ENCODE data around the gene CCNL2.

The CCNL2 gene

DNA sequence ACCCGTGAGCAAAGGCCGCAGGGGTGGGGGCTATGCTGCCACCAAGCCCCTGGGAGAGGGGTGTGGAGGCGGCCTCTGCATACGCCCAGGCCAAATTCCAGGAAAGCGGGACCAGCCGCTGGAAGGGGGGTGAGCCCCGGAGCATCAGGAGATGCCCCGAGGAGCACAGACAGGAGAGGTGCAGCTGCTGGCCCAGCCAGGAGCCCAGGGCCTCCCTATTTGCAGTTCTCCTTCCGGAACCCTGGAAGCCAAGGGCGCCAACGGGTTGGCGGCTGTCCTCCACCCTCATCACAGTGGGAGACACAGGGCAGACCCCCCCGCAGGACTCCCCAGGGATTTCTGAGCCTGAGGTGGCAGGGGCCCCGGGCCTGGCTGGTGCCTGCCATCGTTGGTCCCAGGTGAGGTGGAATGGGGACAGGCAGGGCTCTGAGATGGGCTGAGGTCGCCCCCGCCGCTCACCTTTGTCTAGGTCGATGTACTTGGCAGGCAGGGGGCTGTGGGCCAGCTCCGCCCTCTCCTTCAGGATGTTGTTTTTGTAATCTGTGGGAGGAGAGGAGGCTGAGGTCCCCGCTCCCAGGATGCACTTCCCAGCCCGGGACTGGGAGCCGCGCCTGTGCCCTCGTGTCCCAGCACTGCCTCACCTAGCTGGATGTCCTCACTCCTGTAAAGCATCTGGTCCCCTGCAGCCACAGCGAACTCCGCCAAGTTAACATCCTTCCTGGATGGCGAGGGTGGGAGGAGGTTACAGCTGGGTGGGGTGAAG, 45.6 kb downstream of the CCNL2 start:
- no peak overlapping the region for H3K14ac ChIP-seq (ENCODE audit: low read length in 2 of 2)
- no peak for DNase-seq
- H3K79me1 ChIP-seq (replicated peaks; ENCODE audit: low read length, poor library complexity, severe bottlenecking) = peaks cover 3% of the 10 kb centered on the region
- H3K4me1 ChIP-seq (ENCODE audit: control insufficient read depth, insufficient read depth, low read depth, low read length) = peaks cover 61% of the 10 kb centered on the region
- WGBS = 74% methylated on average over 27 of the region's 28 CpGs
- H3K4ac ChIP-seq (ENCODE audit: low read depth in 1 of 2, low read length in 2 of 2) = no peak overlapping the region
- H2BK120ac ChIP-seq (ENCODE audit: low read depth, low read length) = no peak overlapping the region
- H3K27ac ChIP-seq (ENCODE audit: low read length, poor library complexity, severe bottlenecking) = peak overlapping the region; percentile 13
- no peak overlapping the region for H2BK15ac ChIP-seq (ENCODE audit: low read depth, poor library complexity, severe bottlenecking)
- no peak overlapping the region for H2AFZ ChIP-seq (ENCODE audit: low read depth, low read length)
- peak overlapping the region in 1 of 2 experiments; percentile 15 for H2BK12ac ChIP-seq (ENCODE audit: low read length in 2 of 2)
- peak overlapping the region; percentile 5 for H4K8ac ChIP-seq (ENCODE audit: low read length)
- no peak overlapping the region for H4K91ac ChIP-seq (ENCODE audit: low read length)
- H3K4me3 ChIP-seq (ENCODE audit: insufficient read depth in 1 of 2, low read depth in 1 of 2, low read length in 2 of 2) = peak overlapping the region; percentile 21 to 64
- peaks cover 32 to 44% of the 10 kb centered on the region in 2 experiments for H3K36me3 ChIP-seq (ENCODE audit: control insufficient read depth in 1 of 2, insufficient read depth in 2 of 2, low read depth in 1 of 2, low read length in 2 of 2)
- no peak overlapping the region for H2AK5ac ChIP-seq (ENCODE audit: low read length, severe bottlenecking)
- peak overlapping the region; percentile 32 for H3K4me2 ChIP-seq (ENCODE audit: low read length, poor library complexity, severe bottlenecking)
- H3K9ac ChIP-seq (ENCODE audit: low read length) = peak overlapping the region; percentile 53
- H2BK5ac ChIP-seq (ENCODE audit: low read depth, low read length, poor library complexity, severe bottlenecking) = no peak overlapping the region
- H3K9me3 ChIP-seq (ENCODE audit: control insufficient read depth, low read length) = no peaks in the 10 kb centered on the region
- peak overlapping the region in 1 of 2 experiments; percentile 48 for H3K23ac ChIP-seq (ENCODE audit: low read length in 2 of 2)
- H3K18ac ChIP-seq (ENCODE audit: low read depth in 1 of 2, low read length in 2 of 2) = peak overlapping the region in 1 of 2 experiments; percentile 29
- no peaks in the 10 kb centered on the region for H3K27me3 ChIP-seq (ENCODE audit: control insufficient read depth in 1 of 2, insufficient read depth in 1 of 2, low read length in 2 of 2)

DNA sequence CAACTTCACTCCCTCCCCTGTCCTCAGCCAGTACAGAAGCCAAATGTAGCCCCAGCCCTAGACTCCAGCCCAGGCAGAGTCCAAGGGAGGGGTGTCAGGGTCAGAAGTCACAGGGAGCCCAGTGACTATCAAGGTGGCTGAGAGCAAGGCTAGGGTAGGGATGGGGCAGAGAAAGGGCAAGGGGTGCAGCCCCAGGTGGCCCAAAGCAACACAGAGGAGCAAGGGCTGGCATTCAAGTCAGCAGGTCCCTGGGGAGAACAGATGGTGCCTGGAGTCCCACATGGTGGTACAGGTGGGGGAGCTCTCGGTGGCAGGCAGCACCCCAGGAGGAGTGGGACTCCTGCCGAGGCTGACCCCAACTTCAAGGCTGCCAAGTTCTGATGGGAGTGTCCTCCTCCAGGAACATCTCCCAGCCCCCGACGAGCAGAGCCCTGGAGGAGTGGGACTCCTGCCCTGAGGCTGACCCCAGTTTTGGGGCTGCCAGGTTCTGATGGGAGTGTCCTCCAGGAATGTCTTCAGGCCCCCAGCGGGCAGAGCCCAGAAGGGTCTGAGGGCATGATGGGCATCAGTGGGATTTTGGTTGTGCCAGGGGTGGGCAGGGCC, 46.2 kb downstream of the CCNL2 start:
- Histone ChIP-seq H4K8ac (ENCODE audit: low read length) (no peak overlapping the region), H3K27me3 (ENCODE audit: control insufficient read depth in 1 of 2, insufficient read depth in 1 of 2, low read length in 2 of 2) (no peaks in the 10 kb centered on the region), H4K91ac (ENCODE audit: low read length) (no peak overlapping the region), H2BK120ac (ENCODE audit: low read depth, low read length) (no peak overlapping the region), H3K36me3 (ENCODE audit: control insufficient read depth in 1 of 2, insufficient read depth in 2 of 2, low read depth in 1 of 2, low read length in 2 of 2) (peaks cover 32 to 44% of the 10 kb centered on the region in 2 experiments), H2BK5ac (ENCODE audit: low read depth, low read length, poor library complexity, severe bottlenecking) (no peak overlapping the region), H3K23ac (ENCODE audit: low read length in 2 of 2) (peak overlapping the region in 1 of 2 experiments; percentile 48), H2BK12ac (ENCODE audit: low read length in 2 of 2) (peak overlapping the region in 1 of 2 experiments; percentile 29), H3K79me1 (replicated peaks; ENCODE audit: low read length, poor library complexity, severe bottlenecking) (peaks cover 3% of the 10 kb centered on the region), H3K4ac (ENCODE audit: low read depth in 1 of 2, low read length in 2 of 2) (no peak overlapping the region), H2BK15ac (ENCODE audit: low read depth, poor library complexity, severe bottlenecking) (no peak overlapping the region), H3K9ac (ENCODE audit: low read length) (peak overlapping the region; percentile 53), H2AK5ac (ENCODE audit: low read length, severe bottlenecking) (peak overlapping the region; percentile 2), H3K14ac (ENCODE audit: low read length in 2 of 2) (no peak overlapping the region), H3K27ac (ENCODE audit: low read length, poor library complexity, severe bottlenecking) (no peak overlapping the region), H3K4me1 (ENCODE audit: control insufficient read depth, insufficient read depth, low read depth, low read length) (peaks cover 64% of the 10 kb centered on the region), H3K18ac (ENCODE audit: low read depth in 1 of 2, low read length in 2 of 2) (no peak overlapping the region), H3K4me3 (ENCODE audit: insufficient read depth in 1 of 2, low read depth in 1 of 2, low read length in 2 of 2) (peak overlapping the region in 1 of 2 experiments; percentile 55), H3K4me2 (ENCODE audit: low read length, poor library complexity, severe bottlenecking) (no peak overlapping the region), H2AFZ (ENCODE audit: low read depth, low read length) (no peak overlapping the region), H3K9me3 (ENCODE audit: control insufficient read depth, low read length) (no peaks in the 10 kb centered on the region)
- DNase-seq = no peak
- WGBS = 60% methylated on average over 4 of the region's 5 CpGs

DNA sequence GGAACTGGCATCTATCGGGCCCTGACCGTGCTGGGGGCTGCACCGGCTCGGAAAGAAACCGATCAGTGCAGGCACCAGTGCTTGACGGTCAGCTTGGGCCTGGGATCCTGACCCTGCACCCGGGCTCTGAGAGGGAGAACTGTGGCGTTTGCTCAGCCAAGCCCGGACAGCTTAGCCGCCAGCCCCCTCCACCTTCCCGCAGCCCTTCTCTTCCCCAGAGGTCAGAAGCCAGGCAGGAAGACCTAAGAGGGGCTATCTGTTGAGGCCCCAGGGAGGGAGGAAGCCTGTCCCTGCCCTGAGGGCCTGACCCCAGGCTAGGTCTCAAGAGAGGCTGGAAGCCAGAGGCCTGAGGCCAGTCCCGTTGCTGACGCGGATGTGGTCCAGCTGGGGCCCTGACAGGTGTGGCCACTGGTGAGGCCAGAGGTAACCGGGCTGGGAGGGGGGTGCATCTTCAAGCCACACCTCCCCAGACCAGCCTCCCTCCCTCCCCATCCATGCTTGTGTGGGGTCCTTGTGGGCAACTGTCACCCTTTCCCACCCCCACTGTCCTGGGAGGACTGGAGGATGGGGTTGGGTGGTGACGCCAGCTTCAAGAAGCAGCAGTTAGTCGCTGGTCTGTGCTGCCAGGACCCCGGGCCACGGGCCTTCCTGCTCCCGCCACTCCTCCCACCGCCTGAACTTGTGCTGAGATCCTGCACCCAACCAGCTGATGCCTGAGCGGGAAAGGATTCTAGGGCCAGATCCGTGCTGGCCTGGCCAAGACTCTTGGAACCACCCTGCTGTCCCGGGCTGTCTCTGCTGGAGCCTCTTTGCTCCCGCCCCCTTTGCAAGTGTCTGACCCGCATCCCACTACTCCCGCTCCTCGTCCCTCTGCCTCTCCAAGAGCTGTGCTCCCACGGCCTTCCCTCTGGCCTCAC, 47.4 kb downstream of the CCNL2 start:
- Histone ChIP-seq H2AK5ac (ENCODE audit: low read length, severe bottlenecking) (no peak overlapping the region), H3K4me1 (ENCODE audit: control insufficient read depth, insufficient read depth, low read depth, low read length) (peaks cover 72% of the 10 kb centered on the region), H3K9me3 (ENCODE audit: control insufficient read depth, low read length) (no peaks in the 10 kb centered on the region), H2BK120ac (ENCODE audit: low read depth, low read length) (no peak overlapping the region), H4K91ac (ENCODE audit: low read length) (peak overlapping the region; percentile 28), H3K4me3 (ENCODE audit: insufficient read depth in 1 of 2, low read depth in 1 of 2, low read length in 2 of 2) (peak overlapping the region in 1 of 2 experiments; percentile 55), H2BK12ac (ENCODE audit: low read length in 2 of 2) (no peak overlapping the region), H3K36me3 (ENCODE audit: control insufficient read depth in 1 of 2, insufficient read depth in 2 of 2, low read depth in 1 of 2, low read length in 2 of 2) (peaks cover 32 to 42% of the 10 kb centered on the region in 2 experiments), H3K4me2 (ENCODE audit: low read length, poor library complexity, severe bottlenecking) (no peak overlapping the region), H2BK15ac (ENCODE audit: low read depth, poor library complexity, severe bottlenecking) (no peak overlapping the region), H3K9ac (ENCODE audit: low read length) (peak overlapping the region; percentile 53), H2AFZ (ENCODE audit: low read depth, low read length) (no peak overlapping the region), H2BK5ac (ENCODE audit: low read depth, low read length, poor library complexity, severe bottlenecking) (no peak overlapping the region), H3K4ac (ENCODE audit: low read depth in 1 of 2, low read length in 2 of 2) (no peak overlapping the region), H3K23ac (ENCODE audit: low read length in 2 of 2) (peak overlapping the region in 1 of 2 experiments; percentile 34), H3K18ac (ENCODE audit: low read depth in 1 of 2, low read length in 2 of 2) (no peak overlapping the region), H4K8ac (ENCODE audit: low read length) (peak overlapping the region; percentile 1), H3K14ac (ENCODE audit: low read length in 2 of 2) (no peak overlapping the region), H3K27ac (ENCODE audit: low read length, poor library complexity, severe bottlenecking) (no peak overlapping the region), H3K27me3 (ENCODE audit: control insufficient read depth in 1 of 2, insufficient read depth in 1 of 2, low read length in 2 of 2) (no peaks in the 10 kb centered on the region), H3K79me1 (replicated peaks; ENCODE audit: low read length, poor library complexity, severe bottlenecking) (peaks cover 3% of the 10 kb centered on the region)
- 51% methylated on average over 29 of the region's 29 CpGs for WGBS
- DNase-seq = peak; percentile 54

Data from mesenchymal stem cell (in vitro differentiated cells and primary cell).